ENCODE results near the gene GNA14.

Gene GNA14

DNA sequence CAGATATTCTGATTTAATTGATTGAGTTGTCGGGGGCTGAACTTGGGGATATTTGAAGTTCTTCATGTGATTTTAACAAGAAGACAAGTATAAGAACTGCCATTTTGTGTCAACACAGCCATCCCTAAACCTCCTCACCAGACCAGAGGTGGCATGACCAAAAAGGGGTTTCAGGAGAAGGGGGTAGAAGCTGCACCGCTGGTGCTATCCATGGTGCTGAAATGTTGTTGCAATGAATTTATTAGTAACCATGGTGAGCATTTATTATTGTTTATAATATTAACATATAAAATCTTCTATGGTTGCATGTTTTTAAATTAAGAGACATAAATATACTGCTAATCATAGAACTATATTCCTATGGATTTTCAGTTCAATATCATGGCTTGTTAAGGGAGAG, 72.3 kb downstream of the GNA14 start:
- no peak for DNase-seq (ENCODE audit: low read depth, low spot score)
- Histone ChIP-seq H3K36me3 (ENCODE audit: insufficient read depth, insufficient read length, low read length) (no peaks in the 10 kb centered on the region), H3K9me3 (ENCODE audit: insufficient read depth, low read length) (no peaks in the 10 kb centered on the region), H3K4me1 (ENCODE audit: insufficient read depth, insufficient read length) (no peaks in the 10 kb centered on the region), H3K9ac (ENCODE audit: insufficient read length, low read depth) (no peak overlapping the region), H3K27me3 (ENCODE audit: insufficient read depth, insufficient read length) (no peaks in the 10 kb centered on the region), H3K4me3 (ENCODE audit: insufficient read length, low read depth) (no peak overlapping the region)
- no peak for TF ChIP-seq SUZ12 (IDR thresholded peaks at IDR 0.05; ENCODE audit: extremely low read depth, insufficient read depth, insufficient read length)
- no peak for TF ChIP-seq YY1 (IDR thresholded peaks at IDR 0.05; ENCODE audit: insufficient read depth, insufficient read length)
- TF ChIP-seq ZNF274 (IDR thresholded peaks at IDR 0.05; ENCODE audit: low read depth, low read length), result no peak

DNA sequence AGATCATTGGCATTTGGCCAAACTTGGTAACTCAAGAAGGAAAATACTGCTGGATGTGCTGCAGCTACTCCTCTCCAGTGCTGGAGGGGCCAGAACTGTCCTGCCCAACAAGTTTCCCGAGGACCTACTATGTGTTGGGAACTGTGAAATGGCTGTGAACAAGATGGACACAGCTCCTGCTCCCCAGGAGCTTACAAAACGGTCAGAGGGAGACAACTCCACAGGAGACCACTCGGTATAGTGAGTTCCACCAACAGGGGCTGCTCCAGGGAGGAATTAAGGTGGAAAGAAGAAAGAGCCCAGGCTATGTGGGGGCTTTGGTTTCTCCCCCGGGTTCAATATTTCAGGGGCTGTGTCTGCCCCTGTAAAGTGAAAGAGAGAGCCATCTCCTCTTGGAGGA, 78.8 kb downstream of the GNA14 start:
- Histone ChIP-seq H3K27me3 (ENCODE audit: insufficient read depth, insufficient read length) (no peaks in the 10 kb centered on the region), H3K9ac (ENCODE audit: insufficient read length, low read depth) (no peak overlapping the region), H3K4me3 (ENCODE audit: insufficient read length, low read depth) (no peak overlapping the region), H3K9me3 (ENCODE audit: insufficient read depth, low read length) (no peaks in the 10 kb centered on the region), H3K4me1 (ENCODE audit: insufficient read depth, insufficient read length) (no peaks in the 10 kb centered on the region), H3K36me3 (ENCODE audit: insufficient read depth, insufficient read length, low read length) (no peaks in the 10 kb centered on the region)
- TF ChIP-seq YY1 (IDR thresholded peaks at IDR 0.05; ENCODE audit: insufficient read depth, insufficient read length) (no peak), SUZ12 (IDR thresholded peaks at IDR 0.05; ENCODE audit: extremely low read depth, insufficient read depth, insufficient read length) (no peak), ZNF274 (IDR thresholded peaks at IDR 0.05; ENCODE audit: low read depth, low read length) (no peak)
- DNase-seq (ENCODE audit: low read depth, low spot score), result no peak

DNA sequence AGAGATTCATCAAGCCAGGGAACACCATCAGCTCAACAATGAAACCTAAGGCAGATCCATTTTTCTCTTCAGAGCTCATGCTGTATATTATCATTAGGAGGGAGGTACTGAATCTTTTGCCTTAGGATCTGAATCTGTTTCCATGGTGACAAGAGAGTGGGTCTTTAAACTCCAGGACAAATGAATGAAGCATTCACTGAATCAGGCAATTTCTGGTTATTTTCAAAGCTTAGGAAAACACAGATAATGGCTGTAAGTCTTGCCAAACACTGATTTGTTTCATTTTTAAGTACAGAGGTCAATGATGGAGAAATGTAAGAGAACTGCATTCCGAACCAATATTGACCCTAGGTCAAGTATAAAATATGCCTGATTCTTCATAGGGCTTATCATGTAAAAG, 84.9 kb downstream of the GNA14 start:
- no peak overlapping the region for H3K4me3 ChIP-seq (ENCODE audit: insufficient read length, low read depth)
- no peaks in the 10 kb centered on the region for H3K36me3 ChIP-seq (ENCODE audit: insufficient read depth, insufficient read length, low read length)
- H3K27me3 ChIP-seq (ENCODE audit: insufficient read depth, insufficient read length), result no peaks in the 10 kb centered on the region
- no peak for DNase-seq (ENCODE audit: low read depth, low spot score)
- no peaks in the 10 kb centered on the region for H3K4me1 ChIP-seq (ENCODE audit: insufficient read depth, insufficient read length)
- no peak for TF ChIP-seq SUZ12 (IDR thresholded peaks at IDR 0.05; ENCODE audit: extremely low read depth, insufficient read depth, insufficient read length)
- no peak for TF ChIP-seq YY1 (IDR thresholded peaks at IDR 0.05; ENCODE audit: insufficient read depth, insufficient read length)
- no peak for TF ChIP-seq ZNF274 (IDR thresholded peaks at IDR 0.05; ENCODE audit: low read depth, low read length)
- H3K9me3 ChIP-seq (ENCODE audit: insufficient read depth, low read length), result no peaks in the 10 kb centered on the region
- no peak overlapping the region for H3K9ac ChIP-seq (ENCODE audit: insufficient read length, low read depth)

DNA sequence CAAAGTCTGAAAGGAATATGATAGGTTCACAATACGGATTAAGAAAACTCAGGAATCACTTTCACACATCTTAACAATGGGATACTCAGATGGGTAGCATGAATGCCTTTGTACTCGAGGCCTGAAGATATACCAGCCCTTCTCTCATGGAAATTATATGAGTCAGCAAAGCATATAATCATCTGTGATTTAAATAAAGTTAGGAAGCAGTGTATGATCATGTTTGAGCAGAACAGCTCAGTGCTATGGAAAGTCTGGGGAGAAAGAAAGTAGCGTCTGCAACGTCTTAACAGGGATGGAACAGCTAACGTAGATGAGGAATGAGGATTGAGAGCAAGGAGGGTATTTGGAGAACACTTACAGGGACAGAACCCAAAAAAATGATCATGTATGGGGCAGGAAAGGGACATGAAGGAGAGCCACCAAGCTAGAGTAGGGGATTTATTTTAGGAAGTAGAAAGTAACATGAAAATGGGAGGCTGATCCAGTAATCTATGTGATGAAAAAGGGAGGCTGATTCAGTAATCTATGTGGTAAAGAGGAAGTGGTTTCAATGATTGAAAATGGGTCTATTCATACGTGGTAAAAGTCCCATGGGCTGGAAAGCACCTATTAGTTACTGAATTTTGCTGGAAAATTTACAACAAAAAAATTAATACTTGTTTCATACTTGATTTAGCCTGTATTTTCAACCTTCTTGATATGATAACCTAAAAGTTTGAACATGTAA, 85.9 kb downstream of the GNA14 start:
- DNase-seq (ENCODE audit: low read depth, low spot score), result no peak
- Histone ChIP-seq H3K4me3 (ENCODE audit: insufficient read length, low read depth) (no peak overlapping the region), H3K4me1 (ENCODE audit: insufficient read depth, insufficient read length) (no peaks in the 10 kb centered on the region), H3K9me3 (ENCODE audit: insufficient read depth, low read length) (no peaks in the 10 kb centered on the region), H3K36me3 (ENCODE audit: insufficient read depth, insufficient read length, low read length) (no peaks in the 10 kb centered on the region), H3K9ac (ENCODE audit: insufficient read length, low read depth) (no peak overlapping the region), H3K27me3 (ENCODE audit: insufficient read depth, insufficient read length) (no peaks in the 10 kb centered on the region)
- TF ChIP-seq SUZ12 (IDR thresholded peaks at IDR 0.05; ENCODE audit: extremely low read depth, insufficient read depth, insufficient read length), result no peak

DNA sequence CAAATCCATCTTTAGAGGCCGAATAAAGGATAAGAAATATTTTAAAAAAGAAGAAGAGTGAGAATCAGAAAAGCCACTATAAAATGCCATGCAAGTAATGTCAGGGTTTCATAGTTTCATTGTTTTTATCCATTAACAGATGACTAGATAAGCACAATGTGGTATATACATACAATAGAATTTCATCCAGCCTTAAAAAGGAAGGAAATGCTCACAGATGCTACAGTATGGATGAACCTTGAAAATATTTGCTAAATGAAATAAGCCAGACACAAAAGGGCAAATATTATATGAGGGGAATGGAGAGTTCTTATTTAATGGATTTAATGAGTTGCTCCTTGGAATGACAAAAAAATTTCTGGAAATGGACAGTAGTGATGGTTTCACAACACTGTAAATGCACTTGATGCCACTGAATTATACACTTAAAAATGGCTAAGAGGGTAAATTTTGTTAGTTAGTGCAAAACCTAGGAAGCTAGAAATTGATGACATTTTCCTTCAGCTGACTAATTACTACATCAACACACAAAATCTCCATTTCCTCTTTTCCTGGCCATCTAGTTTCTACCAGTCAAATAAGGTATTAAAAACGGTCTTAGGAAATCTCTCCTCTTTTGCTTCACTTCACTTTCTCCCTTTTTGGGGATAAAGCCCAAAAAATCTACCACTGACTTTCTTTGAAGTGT, 86.6 kb downstream of the GNA14 start:
- H3K4me1 ChIP-seq (ENCODE audit: insufficient read depth, insufficient read length), result no peaks in the 10 kb centered on the region
- no peaks in the 10 kb centered on the region for H3K9me3 ChIP-seq (ENCODE audit: insufficient read depth, low read length)
- no peak for DNase-seq (ENCODE audit: low read depth, low spot score)
- TF ChIP-seq YY1 (IDR thresholded peaks at IDR 0.05; ENCODE audit: insufficient read depth, insufficient read length), result no peak
- no peak overlapping the region for H3K4me3 ChIP-seq (ENCODE audit: insufficient read length, low read depth)
- H3K9ac ChIP-seq (ENCODE audit: insufficient read length, low read depth), result no peak overlapping the region
- H3K27me3 ChIP-seq (ENCODE audit: insufficient read depth, insufficient read length), result no peaks in the 10 kb centered on the region
- no peaks in the 10 kb centered on the region for H3K36me3 ChIP-seq (ENCODE audit: insufficient read depth, insufficient read length, low read length)

DNA sequence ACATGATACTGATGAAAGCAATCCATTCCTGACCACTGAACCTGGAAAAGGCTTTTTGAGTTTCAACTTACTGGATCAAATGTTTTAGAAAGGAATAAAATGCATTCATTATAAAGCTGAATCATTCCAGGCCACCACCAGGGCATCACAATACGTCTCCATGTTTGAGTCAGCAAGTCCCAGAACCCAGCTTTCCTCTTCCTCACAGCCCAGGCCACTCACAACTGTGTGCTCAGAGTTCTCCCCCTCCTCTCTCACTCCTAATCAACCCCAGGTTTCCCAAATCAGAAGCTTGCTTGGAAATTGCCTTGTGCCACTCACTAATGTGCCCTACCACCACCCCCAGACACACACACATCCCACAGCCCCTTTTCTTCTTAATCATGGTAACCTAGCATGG, 91.7 kb downstream of the GNA14 start:
- TF ChIP-seq SUZ12 (IDR thresholded peaks at IDR 0.05; ENCODE audit: extremely low read depth, insufficient read depth, insufficient read length) (no peak), ZNF274 (IDR thresholded peaks at IDR 0.05; ENCODE audit: low read depth, low read length) (no peak), YY1 (IDR thresholded peaks at IDR 0.05; ENCODE audit: insufficient read depth, insufficient read length) (no peak)
- no peak for DNase-seq (ENCODE audit: low read depth, low spot score)
- no peaks in the 10 kb centered on the region for H3K4me1 ChIP-seq (ENCODE audit: insufficient read depth, insufficient read length)

DNA sequence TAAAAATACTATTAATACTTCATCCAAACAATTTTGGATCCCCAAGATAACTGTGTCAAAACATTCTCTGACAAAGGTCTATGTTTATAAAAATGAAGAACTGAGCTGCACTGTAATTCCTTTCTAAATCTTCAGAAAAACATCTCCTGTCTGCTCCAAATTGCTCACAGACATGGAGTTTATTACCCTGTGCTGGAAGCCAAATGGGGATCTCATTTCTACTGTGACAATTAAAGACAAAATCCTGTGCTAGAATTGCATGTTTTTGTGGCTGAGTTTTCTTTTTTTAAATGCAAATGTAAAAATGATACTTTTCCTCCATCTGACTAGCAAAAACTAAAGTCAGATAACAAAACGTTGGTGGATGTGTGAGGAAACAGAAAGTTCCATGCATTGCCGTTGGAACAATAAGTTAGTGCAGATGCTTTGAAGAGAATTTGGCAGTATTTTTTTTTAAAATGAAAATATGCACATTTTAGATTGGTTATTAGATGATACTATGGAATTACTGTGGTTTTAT, 93.5 kb downstream of the GNA14 start:
- Histone ChIP-seq H3K9ac (ENCODE audit: insufficient read length, low read depth) (no peak overlapping the region), H3K4me3 (ENCODE audit: insufficient read length, low read depth) (no peak overlapping the region), H3K27me3 (ENCODE audit: insufficient read depth, insufficient read length) (no peaks in the 10 kb centered on the region), H3K9me3 (ENCODE audit: insufficient read depth, low read length) (no peaks in the 10 kb centered on the region), H3K36me3 (ENCODE audit: insufficient read depth, insufficient read length, low read length) (no peaks in the 10 kb centered on the region), H3K4me1 (ENCODE audit: insufficient read depth, insufficient read length) (no peaks in the 10 kb centered on the region)
- DNase-seq (ENCODE audit: low read depth, low spot score), result no peak
- no peak for TF ChIP-seq YY1 (IDR thresholded peaks at IDR 0.05; ENCODE audit: insufficient read depth, insufficient read length)
- no peak for TF ChIP-seq SUZ12 (IDR thresholded peaks at IDR 0.05; ENCODE audit: extremely low read depth, insufficient read depth, insufficient read length)
- TF ChIP-seq ZNF274 (IDR thresholded peaks at IDR 0.05; ENCODE audit: low read depth, low read length), result no peak

More for the DNA sequence above, 91.7 kb downstream of the GNA14 start:
- no peaks in the 10 kb centered on the region for H3K36me3 ChIP-seq (ENCODE audit: insufficient read depth, insufficient read length, low read length)
- H3K4me3 ChIP-seq (ENCODE audit: insufficient read length, low read depth), result no peak overlapping the region
- H3K9me3 ChIP-seq (ENCODE audit: insufficient read depth, low read length), result no peaks in the 10 kb centered on the region
- no peak overlapping the region for H3K9ac ChIP-seq (ENCODE audit: insufficient read length, low read depth)
- no peaks in the 10 kb centered on the region for H3K27me3 ChIP-seq (ENCODE audit: insufficient read depth, insufficient read length)
